AG10803 (cell line): ENCODE measurements around the gene WDFY1.
A peak's percentile ranks its signal among the peaks of the same experiment; 100 is the strongest.

ENCODE experiments used
- DNase-seq: peaks from one replicate; pipeline ENCODE4 v3.0.0; 2010; ENCODE audit warnings: low read depth
- H3K4me3 ChIP-seq: 2 replicates; pipeline ENCODE4 v1.5.1; 2011; ENCODE audit warnings: mild to moderate bottlenecking, low read length, control low read depth
- TF ChIP-seq, protein P1 (sequence below): conservative IDR thresholded peaks from 2 replicates; pipeline ENCODE4 v1.5.1; 2011; ENCODE audit warnings: mild to moderate bottlenecking, low read length, control low read depth, inconsistent platforms

The WDFY1 gene

GRCh38 chr2:223837287-223838061 is 107.7 kb downstream of the WDFY1 start, which contains the start of gene AP1S3:
Gene AP1S3 (minus strand): TSS chr2:223837582. CDS start chr2:223837450, 132 bp downstream.
- TF ChIP-seq, protein P1, sequence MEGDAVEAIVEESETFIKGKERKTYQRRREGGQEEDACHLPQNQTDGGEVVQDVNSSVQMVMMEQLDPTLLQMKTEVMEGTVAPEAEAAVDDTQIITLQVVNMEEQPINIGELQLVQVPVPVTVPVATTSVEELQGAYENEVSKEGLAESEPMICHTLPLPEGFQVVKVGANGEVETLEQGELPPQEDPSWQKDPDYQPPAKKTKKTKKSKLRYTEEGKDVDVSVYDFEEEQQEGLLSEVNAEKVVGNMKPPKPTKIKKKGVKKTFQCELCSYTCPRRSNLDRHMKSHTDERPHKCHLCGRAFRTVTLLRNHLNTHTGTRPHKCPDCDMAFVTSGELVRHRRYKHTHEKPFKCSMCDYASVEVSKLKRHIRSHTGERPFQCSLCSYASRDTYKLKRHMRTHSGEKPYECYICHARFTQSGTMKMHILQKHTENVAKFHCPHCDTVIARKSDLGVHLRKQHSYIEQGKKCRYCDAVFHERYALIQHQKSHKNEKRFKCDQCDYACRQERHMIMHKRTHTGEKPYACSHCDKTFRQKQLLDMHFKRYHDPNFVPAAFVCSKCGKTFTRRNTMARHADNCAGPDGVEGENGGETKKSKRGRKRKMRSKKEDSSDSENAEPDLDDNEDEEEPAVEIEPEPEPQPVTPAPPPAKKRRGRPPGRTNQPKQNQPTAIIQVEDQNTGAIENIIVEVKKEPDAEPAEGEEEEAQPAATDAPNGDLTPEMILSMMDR: no peak
- peak; percentile 28 for DNase-seq

GRCh38 chr2:223835701-223836532 is 109.2 kb downstream of the WDFY1 start:
- TF ChIP-seq, protein P1: no peak
- no peak for DNase-seq
- no peak overlapping the region for H3K4me3 ChIP-seq

More at GRCh38 chr2:223837287-223838061, 107.7 kb downstream of the WDFY1 start, which contains the start of gene AP1S3:
- H3K4me3 ChIP-seq: peak within 1 kb of the TSS; percentile 65

- DNase-seq: no peak
- TF ChIP-seq, protein P1: no peak
- no peak overlapping the region for H3K4me3 ChIP-seq
Measured at GRCh38 chr2:223834431-223834830, 110.7 kb downstream of the WDFY1 start.

GRCh38 chr2:223832241-223832903 is 112.8 kb downstream of the WDFY1 start:
- TF ChIP-seq, protein P1: no peak
- no peak for DNase-seq
- no peak overlapping the region for H3K4me3 ChIP-seq

DNA sequence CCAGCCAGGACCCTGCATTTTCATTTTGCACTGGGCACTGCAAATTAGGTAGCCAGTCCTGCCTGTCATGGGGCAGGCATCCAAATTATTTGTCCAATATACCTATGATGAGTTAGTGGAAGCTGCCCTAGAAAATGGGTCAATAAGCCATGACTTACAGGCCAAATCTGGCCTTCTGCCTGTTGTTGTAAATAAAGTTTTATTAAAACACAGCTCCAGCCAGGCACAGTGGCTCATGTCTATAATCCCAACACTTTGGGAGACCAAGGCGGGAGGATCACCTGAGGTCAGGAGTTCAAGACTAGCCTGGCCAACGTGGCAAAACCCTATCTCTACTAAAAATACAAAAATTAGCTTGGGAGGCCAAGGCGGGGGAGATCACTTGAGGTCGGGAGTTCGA is 116.0 kb downstream of the WDFY1 start:
- H3K4me3 ChIP-seq: no peak overlapping the region
- TF ChIP-seq, protein P1: no peak
- no peak for DNase-seq

DNA sequence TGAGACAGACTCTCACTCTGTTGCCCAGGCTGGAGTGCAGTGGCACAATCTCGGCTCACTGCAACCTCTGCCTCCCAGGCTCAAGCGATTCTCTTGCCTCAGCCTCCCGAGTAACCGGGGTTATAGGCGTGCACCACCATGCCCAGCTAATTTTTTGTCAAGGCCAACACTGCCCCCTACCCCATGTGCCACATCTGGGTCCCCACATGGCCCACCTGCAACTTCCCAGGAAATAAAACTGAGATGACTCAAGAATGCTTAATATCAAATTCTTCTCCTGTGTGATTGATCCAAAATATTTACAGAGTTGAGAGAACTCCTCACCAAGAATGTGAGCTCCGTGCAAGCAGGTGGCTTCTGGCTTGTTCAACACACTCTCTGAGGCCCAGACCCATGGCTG is 116.8 kb downstream of the WDFY1 start:
- TF ChIP-seq, protein P1: no peak
- no peak for DNase-seq
- no peak overlapping the region for H3K4me3 ChIP-seq
